H1 (cell line): ENCODE measurements around the gene PXDN. TPM values are rescaled to one million over a fixed set of nuclear protein-coding genes. Genes with fewer than 3 reads are reported as not detected.

Source experiments
- CTCF ChIA-PET: fragments of 300-600 bp; sonication (Branson Sonifier 250); formaldehyde crosslinking; loops from one replicate; lab custom pipeline; 2021; ENCODE audit not compliant: partially characterized antibody; lab: Charles Lee
- POLR2A ChIA-PET: fragments of 300-600 bp; sonication (Branson Sonifier 250); formaldehyde crosslinking; loops from one replicate; lab custom pipeline; 2021; ENCODE audit warnings: inconsistent platforms; ENCODE audit not compliant: partially characterized antibody; lab: Charles Lee
- DNase-seq, 2 experiments: peaks; one replicate each; pipeline versions ENCODE4 v3.0.0 to v3.0.0-alpha.2; 2010 to 2022; ENCODE audit warnings: low spot score in 2 of 2, low read depth in 1 of 2, mixed read lengths in 1 of 2
- FAIRE-seq: peaks from 2 replicates; lab custom pipeline; 2011; peaks lifted over from hg19 to GRCh38; lab: Jason Lieb, UNC
- H2AFZ ChIP-seq: 2 replicates; pipeline ENCODE4 v1.8.1; 2012; ENCODE audit warnings: low read length, inconsistent platforms
- H2AK5ac ChIP-seq: 2 replicates; pipeline ENCODE4 v1.6.1; 2013; ENCODE audit warnings: low read depth, low read length
- H2BK120ac ChIP-seq: replicated peaks from 2 replicates; pipeline ENCODE3; 2013; ENCODE audit warnings: low read depth, low read length, inconsistent platforms
- H2BK12ac ChIP-seq: 2 replicates; pipeline ENCODE4 v1.6.1; 2013; ENCODE audit warnings: low read depth, low read length
- H2BK15ac ChIP-seq: 2 replicates; pipeline ENCODE4 v1.6.1; 2013; ENCODE audit warnings: low read length
- H2BK20ac ChIP-seq: 2 replicates; pipeline ENCODE4 v1.6.1; 2013; ENCODE audit warnings: low read length
- H2BK5ac ChIP-seq: 2 replicates; pipeline ENCODE4 v1.6.1; 2013; ENCODE audit warnings: low read depth, low read length
- H3K14ac ChIP-seq: 2 replicates; pipeline ENCODE4 v1.6.1; 2013; ENCODE audit warnings: inconsistent platforms; ENCODE audit not compliant: insufficient read length
- H3K18ac ChIP-seq: 2 replicates; pipeline ENCODE4 v1.6.1; 2013; ENCODE audit warnings: low read length; ENCODE audit errors: extremely low read depth
- H3K23ac ChIP-seq: 2 replicates; pipeline ENCODE4 v1.6.1; 2013; ENCODE audit warnings: inconsistent platforms; ENCODE audit not compliant: insufficient read length
- H3K23me2 ChIP-seq: 2 replicates; pipeline ENCODE4 v1.6.1; 2013; ENCODE audit warnings: low read depth, low read length
- H3K27ac ChIP-seq: 2 replicates; pipeline ENCODE4 v1.6.1; 2011; ENCODE audit warnings: low read depth, low read length, inconsistent platforms
- H3K27me3 ChIP-seq, 4 experiments: replicated peaks in 1 of 4; 1 replicate in 1 of 4; 2 replicates in 3 of 4; pipeline versions ENCODE4 v1.6.1 to v1.8.1; 2011 to 2013; ENCODE audit warnings: low read length in 3 of 4, mild to moderate bottlenecking in 3 of 4, inconsistent platforms in 2 of 4, mixed read lengths in 2 of 4, moderate library complexity in 1 of 4; ENCODE audit not compliant: control insufficient read depth in 3 of 4, insufficient read depth in 3 of 4; ENCODE audit errors: extremely low read depth in 1 of 4
- H3K36me3 ChIP-seq, 4 experiments: 2 replicates each; pipeline versions ENCODE4 v1.6.1 to v1.8.1; 2011 to 2013; ENCODE audit warnings: mild to moderate bottlenecking in 4 of 4, low read length in 3 of 4, moderate library complexity in 2 of 4, control low read depth in 1 of 4, inconsistent platforms in 1 of 4; ENCODE audit not compliant: insufficient read depth in 4 of 4, control insufficient read depth in 2 of 4
- H3K4ac ChIP-seq: replicated peaks from 2 replicates; pipeline ENCODE3; 2013; ENCODE audit warnings: low read length, low read depth, mixed read lengths, inconsistent platforms; ENCODE audit not compliant: insufficient read length
- H3K4me1 ChIP-seq, 4 experiments: replicated peaks in 1 of 4; 1 replicate in 1 of 4; 2 replicates in 3 of 4; pipeline versions ENCODE4 v1.6.1 to v1.8.1; 2011 to 2013; ENCODE audit warnings: low read length in 3 of 4, inconsistent platforms in 2 of 4, mixed read lengths in 1 of 4; ENCODE audit not compliant: insufficient read depth in 4 of 4, control insufficient read depth in 3 of 4
- H3K4me2 ChIP-seq, 2 experiments: 2 replicates each; pipeline versions ENCODE4 v1.6.1 to v1.8.1; 2011 to 2013; ENCODE audit warnings: low read depth in 2 of 2, low read length in 2 of 2, control low read depth in 1 of 2, inconsistent platforms in 1 of 2, mild to moderate bottlenecking in 1 of 2; ENCODE audit not compliant: insufficient read depth in 1 of 2
- H3K4me3 ChIP-seq, 4 experiments: fragments of 200-600, 300-600 bp in 1 of 4; sonication (generic), shearing (Covaris generic), sonication (Bioruptor Twin) in 1 of 4; 2 replicates each; pipeline versions ENCODE4 v1.5.1 to v1.8.1; 2011 to 2016; ENCODE audit warnings: low read length in 4 of 4, low read depth in 3 of 4, control low read depth in 2 of 4, inconsistent platforms in 2 of 4, mild to moderate bottlenecking in 2 of 4, mixed read lengths in 1 of 4, moderate library complexity in 1 of 4; ENCODE audit not compliant: insufficient read depth in 2 of 4; ENCODE audit errors: extremely low read depth in 1 of 4
- H3K56ac ChIP-seq: replicated peaks from 2 replicates; pipeline ENCODE3; 2013; ENCODE audit warnings: low read depth, mild to moderate bottlenecking, mixed read lengths, low read length, inconsistent platforms; ENCODE audit not compliant: insufficient read length
- H3K79me1 ChIP-seq: 2 replicates; pipeline ENCODE4 v1.6.1; 2013; ENCODE audit warnings: low read depth, low read length, control low read depth
- H3K79me2 ChIP-seq, 2 experiments: 2 replicates each; pipeline versions ENCODE4 v1.6.1 to v1.8.1; 2012 to 2013; ENCODE audit warnings: low read length in 2 of 2, mild to moderate bottlenecking in 2 of 2, inconsistent platforms in 1 of 2; ENCODE audit not compliant: insufficient read depth in 2 of 2, control insufficient read depth in 1 of 2
- H3K9ac ChIP-seq, 4 experiments: replicated peaks in 1 of 4; 1 replicate in 1 of 4; 2 replicates in 3 of 4; pipeline versions ENCODE4 v1.6.1 to v1.8.1; 2011 to 2013; ENCODE audit warnings: low read depth in 3 of 4, low read length in 3 of 4, control low read depth in 2 of 4, mild to moderate bottlenecking in 2 of 4, moderate library complexity in 2 of 4, inconsistent platforms in 1 of 4; ENCODE audit errors: extremely low read depth in 1 of 4
- H3K9me3 ChIP-seq, 2 experiments: 2 replicates each; pipeline versions ENCODE4 v1.6.1 to v1.8.1; 2012 to 2013; ENCODE audit warnings: mild to moderate bottlenecking in 2 of 2, moderate library complexity in 2 of 2, control low read depth in 1 of 2, inconsistent platforms in 1 of 2, low read depth in 1 of 2, low read length in 1 of 2, mixed read lengths in 1 of 2; ENCODE audit not compliant: insufficient read depth in 2 of 2
- H4K20me1 ChIP-seq, 2 experiments: replicated peaks in 1 of 2; 2 replicates each; pipeline versions ENCODE3 to v1.8.1; 2011 to 2013; ENCODE audit warnings: inconsistent platforms in 2 of 2, low read length in 2 of 2, mild to moderate bottlenecking in 1 of 2; ENCODE audit not compliant: insufficient read depth in 2 of 2, control insufficient read depth in 1 of 2
- H4K5ac ChIP-seq: 2 replicates; pipeline ENCODE4 v1.6.1; 2013; ENCODE audit warnings: low read length, low read depth, mixed read lengths, inconsistent platforms; ENCODE audit not compliant: insufficient read length
- H4K8ac ChIP-seq: 2 replicates; pipeline ENCODE4 v1.8.0; 2013; ENCODE audit warnings: mild to moderate bottlenecking, moderate library complexity, low read length, inconsistent platforms; ENCODE audit not compliant: insufficient read depth; ENCODE audit errors: extremely low read depth
- H4K91ac ChIP-seq: replicated peaks from 2 replicates; pipeline ENCODE3; 2013; ENCODE audit warnings: low read length, mixed read lengths, inconsistent platforms; ENCODE audit not compliant: insufficient read length
- ATF2 ChIP-seq: IDR thresholded peaks from 2 replicates; pipeline ENCODE4 v1.6.1; 2012; ENCODE audit warnings: low read length, inconsistent platforms
- ATF3 ChIP-seq: IDR thresholded peaks from 2 replicates; pipeline ENCODE4 v1.6.1; 2011; ENCODE audit warnings: low read depth, mild to moderate bottlenecking, low read length; ENCODE audit not compliant: insufficient read depth
- CEBPB ChIP-seq: IDR thresholded peaks from 2 replicates; pipeline ENCODE4 v1.6.1; 2012; ENCODE audit warnings: low read depth, low read length
- CHD2 ChIP-seq: IDR thresholded peaks from 2 replicates; pipeline ENCODE4 v1.6.1; 2012; ENCODE audit warnings: low read length, improper control_type of control experiment
- KDM4A ChIP-seq: IDR thresholded peaks from one replicate; pipeline ENCODE4 v1.7.1; 2012; ENCODE audit warnings: low read depth, mild to moderate bottlenecking, moderate library complexity, low read length, inconsistent platforms; ENCODE audit not compliant: severe bottlenecking
- PHF8 ChIP-seq: fragments of 200-600 bp; sonication (generic); conservative IDR thresholded peaks from 2 replicates; pipeline ENCODE4 v1.7.1; 2012; ENCODE audit warnings: low read depth, mild to moderate bottlenecking, inconsistent platforms, low read length, moderate library complexity
- RAD21 ChIP-seq, 2 experiments: IDR thresholded peaks in 1 of 2; conservative IDR thresholded peaks in 1 of 2; 2 replicates each; pipeline ENCODE4 v1.6.1; 2011; ENCODE audit warnings: low read depth in 2 of 2, low read length in 2 of 2, improper control_type of control experiment in 1 of 2, inconsistent platforms in 1 of 2, mild to moderate bottlenecking in 1 of 2, moderate library complexity in 1 of 2
- SIN3A ChIP-seq, 2 experiments: IDR thresholded peaks in 1 of 2; conservative IDR thresholded peaks in 1 of 2; 2 replicates each; pipeline ENCODE4 v1.6.1; 2011 to 2012; ENCODE audit warnings: low read length in 2 of 2, improper control_type of control experiment in 1 of 2, low read depth in 1 of 2, mild to moderate bottlenecking in 1 of 2
- SP1 ChIP-seq: IDR thresholded peaks from 2 replicates; pipeline ENCODE4 v1.6.1; 2011; ENCODE audit warnings: low read depth, low read length
- TAF1 ChIP-seq: IDR thresholded peaks from 2 replicates; pipeline ENCODE4 v1.6.1; 2011; ENCODE audit warnings: mild to moderate bottlenecking, low read depth, low read length
- ZNF274 ChIP-seq: IDR thresholded peaks from 2 replicates; pipeline ENCODE4 v1.7.0; 2012; ENCODE audit warnings: low read length, borderline replicate concordance; ENCODE audit errors: extremely low read depth
- WGBS, 2 experiments: shearing (Covaris generic) in 1 of 2; methylation state at CpG; one replicate each; pipeline versions ENCODE4 v1.1.6 to v1.1.7; 2013 to 2015; ENCODE audit warnings: low lambda C conversion rate in 2 of 2, mixed read lengths in 2 of 2, inconsistent platforms in 1 of 2, low coverage in 1 of 2, missing lambda C conversion rate in 1 of 2; ENCODE audit not compliant: insufficient replicate concordance in 2 of 2, insufficient coverage in 1 of 2, insufficient read length in 1 of 2; ENCODE audit errors: extremely low coverage in 1 of 2, missing lambda C conversion rate in 1 of 2; 5-methylcytosine and 5-hydroxymethylcytosine counted together
- polyA plus RNA-seq, 7 experiments: library from polyadenylated mRNA; depleted of rRNA in 3 of 7; stranded (reverse) in 5 of 7; unstranded in 2 of 7; fragments of >200 nt in 5 of 7; fragments of 200-250 nt in 2 of 7; gene quantifications; 1 replicate in 5 of 7; 2 replicates in 1 of 7; 4 replicates in 1 of 7; pipeline versions ENCODE4 v1.2.1 to v1.2.3, GENCODE V29; 2011 to 2013; ENCODE audit warnings: missing spikeins in 2 of 7, mixed read lengths in 2 of 7
- total RNA-seq: library from RNA; stranded (reverse); fragmentation: NEBNext Ultra II Directional; extraction: Animal tissue kit (Norgen Biotek cat#: 25700); gene quantifications from 2 replicates; pipeline ENCODE4 v1.2.1, GENCODE V29; 2021

PXDN gene
- total and polyA plus RNA-seq, 2 of the 8 experiments (the other 6 are each of a cell fraction or from before 2014, with no cell fraction given): 104 to 141 TPM

GRCh38 chr2:1611886-1612285 lies 132.4 kb downstream of the PXDN start:
- POLR2A ChIA-PET: interaction anchor here (1.8 to 2.0 kb wide), 2 partner anchors 14 to 85 kb away, joined by 3 to 4 read pairs; no protein-coding TSS in a partner anchor
- WGBS, 2 experiments: 84% methylated on average over 8 of the region's 8 CpGs; no CpG with 5 or more reads in 1 of the 2 experiments
- TF ChIP-seq SP1 (no peak), PHF8 (no peak), SIN3A (conservative IDR thresholded peaks at IDR 0.05 in 1 of 2, IDR thresholded peaks at IDR 0.05 in 1 of 2; ENCODE audit: low read depth in 1 of 2, low read length in 2 of 2) (no peak), ATF2 (no peak), CEBPB (no peak), CHD2 (no peak), KDM4A (no peak), ATF3 (no peak), TAF1 (no peak), ZNF274 (no peak), RAD21 (IDR thresholded peaks at IDR 0.05 in 1 of 2, conservative IDR thresholded peaks at IDR 0.05 in 1 of 2; ENCODE audit: low read depth in 2 of 2, low read length in 2 of 2) (no peak)

More at GRCh38 chr2:1611886-1612285, 132.4 kb downstream of the PXDN start:
- no peak overlapping the region for H2BK15ac ChIP-seq
- peaks cover 0 to 6% of the 10 kb centered on the region in 2 experiments; a peak in 1 of 4 replicates for H3K79me2 ChIP-seq
- H3K23me2 ChIP-seq: no peaks in the 10 kb centered on the region; the same call in 1 of the 2 replicates
- no peaks in the 10 kb centered on the region for H3K79me1 ChIP-seq
- H2AK5ac ChIP-seq: no peak overlapping the region
- H2BK120ac ChIP-seq: no peak overlapping the region
- no peak overlapping the region for H3K18ac ChIP-seq
- H3K36me3 ChIP-seq: peaks cover 0 to 4% (median 2%) of the 10 kb centered on the region in 4 experiments; a peak in 2 of 8 replicates
- H3K23ac ChIP-seq: no peak overlapping the region
- H3K4me3 ChIP-seq: no peak overlapping the region
- no peak overlapping the region for H3K14ac ChIP-seq
- no peaks in the 10 kb centered on the region for H4K20me1 ChIP-seq
- CTCF ChIA-PET: no interaction called here
- H3K27ac ChIP-seq: no peak overlapping the region
- no peak overlapping the region for H3K9ac ChIP-seq
- H3K9me3 ChIP-seq: no peaks in the 10 kb centered on the region
- H2AFZ ChIP-seq: no peak overlapping the region
- FAIRE-seq (no peak), DNase-seq (no peak)
- H3K56ac ChIP-seq: no peak overlapping the region
- peaks cover 8 to 19% (median 15%) of the 10 kb centered on the region in 4 experiments for H3K4me1 ChIP-seq
- no peaks in the 10 kb centered on the region for H3K27me3 ChIP-seq
- H4K91ac ChIP-seq: no peak overlapping the region
- no peak overlapping the region for H4K5ac ChIP-seq
- peak overlapping the region; percentile 60; the same call in 1 of the 2 replicates for H2BK5ac ChIP-seq
- H4K8ac ChIP-seq: no peak overlapping the region
- H2BK12ac ChIP-seq: no peak overlapping the region
- H3K4ac ChIP-seq: no peak overlapping the region
- no peak overlapping the region for H3K4me2 ChIP-seq
- H2BK20ac ChIP-seq: no peak overlapping the region
